Measurements from ENCODE around the gene DCK. TPM values are rescaled to one million over a fixed set of nuclear protein-coding genes. Genes with fewer than 3 reads are reported as not detected.

The DCK gene
- total and polyA plus RNA-seq, 2 donors: 49.0 to 83.1 TPM

DNA sequence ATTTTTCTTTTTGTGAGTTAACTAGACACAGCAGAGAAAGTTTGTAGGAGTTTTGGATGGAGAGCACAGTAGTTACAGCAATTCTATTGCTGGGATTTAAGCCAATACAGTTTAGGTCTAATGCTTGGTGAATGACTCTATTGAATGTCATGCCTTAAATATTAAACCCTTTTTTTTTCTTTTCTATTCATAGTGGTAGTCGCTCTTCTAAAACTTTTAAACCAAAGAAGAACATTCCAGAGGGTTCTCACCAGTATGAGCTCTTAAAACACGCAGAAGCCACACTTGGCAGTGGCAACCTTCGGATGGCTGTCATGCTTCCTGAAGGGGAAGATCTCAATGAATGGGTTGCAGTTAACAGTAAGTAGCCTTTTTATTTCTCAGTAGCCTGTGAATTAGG, 34.8 kb upstream of the DCK start:
- DNase-seq (ENCODE audit: low read depth in 6 of 9, low spot score in 9 of 9): no peak
- peaks cover 3 to 13% of the 10 kb centered on the region in 2 donors for H3K4me1 ChIP-seq (ENCODE audit: control insufficient read depth in 2 of 2, insufficient read depth in 2 of 2, low read length in 2 of 2)
- WGBS: 97% methylated on average over 3 of the region's 3 CpGs
- no peak overlapping the region for H3K27ac ChIP-seq (ENCODE audit: low read depth in 1 of 2, low read length in 1 of 2)
- H3K27me3 ChIP-seq (ENCODE audit: control insufficient read depth in 2 of 2, insufficient read depth in 1 of 2, low read length in 1 of 2): no peaks in the 10 kb centered on the region
- H3K9me3 ChIP-seq (ENCODE audit: control insufficient read depth in 2 of 2, insufficient read depth in 1 of 2, low read length in 1 of 2): no peaks in the 10 kb centered on the region
- peaks cover 21 to 42% of the 10 kb centered on the region in 2 donors for H3K36me3 ChIP-seq (ENCODE audit: control insufficient read depth in 2 of 2, insufficient read depth in 2 of 2, low read length in 1 of 2)
- H3K4me3 ChIP-seq (ENCODE audit: low read length in 2 of 2): no peak overlapping the region

DNA sequence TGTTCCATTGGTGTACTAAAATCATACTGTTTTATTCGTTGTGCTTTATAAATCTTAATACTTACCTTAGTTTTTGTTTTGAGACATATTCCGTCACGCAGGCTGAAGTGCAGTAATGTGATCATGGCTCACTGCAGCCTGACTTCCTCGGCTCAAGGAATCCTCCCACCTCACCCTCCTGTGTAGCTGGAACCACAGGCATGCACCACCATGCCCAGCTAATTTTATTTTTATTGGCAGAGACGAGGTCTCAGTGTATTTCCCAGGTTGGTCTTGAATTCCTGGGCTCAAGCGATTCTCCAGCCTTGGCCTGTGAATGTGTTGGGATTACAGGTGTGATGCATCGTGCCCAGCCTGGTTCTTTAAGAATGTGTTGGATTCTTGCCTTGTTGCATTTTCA, 24.4 kb upstream of the DCK start:
- 61% methylated on average over 7 of the region's 7 CpGs for WGBS
- peaks cover 0 to 26% of the 10 kb centered on the region in 2 donors for H3K36me3 ChIP-seq (ENCODE audit: control insufficient read depth in 2 of 2, insufficient read depth in 2 of 2, low read length in 1 of 2)

DNA sequence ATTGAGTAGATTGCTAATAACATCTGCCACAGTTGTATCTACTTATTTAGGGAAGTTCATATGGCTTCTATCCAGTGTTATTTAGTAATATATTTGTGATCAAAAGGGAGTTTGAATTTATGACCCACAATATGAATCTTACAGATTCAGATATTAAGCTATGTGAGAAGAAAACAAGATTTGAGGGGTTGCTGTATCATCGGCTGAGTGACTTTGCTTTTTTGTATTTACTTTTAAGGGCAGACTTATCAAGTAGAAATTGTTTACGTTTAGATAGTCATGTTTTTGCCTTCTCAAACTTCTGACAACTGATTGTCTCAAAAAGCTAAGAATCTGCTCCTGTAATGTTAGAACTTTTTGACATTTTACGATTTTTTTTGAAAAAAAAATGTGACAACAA, 17.2 kb upstream of the DCK start:
- Histone ChIP-seq H3K36me3 (ENCODE audit: control insufficient read depth in 2 of 2, insufficient read depth in 2 of 2, low read length in 1 of 2) (peaks cover 6 to 63% of the 10 kb centered on the region in 2 donors), H3K27ac (ENCODE audit: low read depth in 1 of 2, low read length in 1 of 2) (no peak overlapping the region), H3K4me3 (ENCODE audit: low read length in 2 of 2) (no peak overlapping the region), H3K9me3 (ENCODE audit: control insufficient read depth in 2 of 2, insufficient read depth in 1 of 2, low read length in 1 of 2) (no peaks in the 10 kb centered on the region), H3K4me1 (ENCODE audit: control insufficient read depth in 2 of 2, insufficient read depth in 2 of 2, low read length in 2 of 2) (peaks cover 3 to 27% of the 10 kb centered on the region in 2 donors), H3K27me3 (ENCODE audit: control insufficient read depth in 2 of 2, insufficient read depth in 1 of 2, low read length in 1 of 2) (no peaks in the 10 kb centered on the region)
- DNase-seq (ENCODE audit: low read depth in 6 of 9, low spot score in 9 of 9): no peak
- 96% methylated on average over 3 of the region's 3 CpGs for WGBS

More for the DNA sequence above, 24.4 kb upstream of the DCK start:
- H3K9me3 ChIP-seq (ENCODE audit: control insufficient read depth in 2 of 2, insufficient read depth in 1 of 2, low read length in 1 of 2): no peaks in the 10 kb centered on the region
- H3K27ac ChIP-seq (ENCODE audit: low read depth in 1 of 2, low read length in 1 of 2): peak overlapping the region; percentile 38 to 89
- no peaks in the 10 kb centered on the region for H3K27me3 ChIP-seq (ENCODE audit: control insufficient read depth in 2 of 2, insufficient read depth in 1 of 2, low read length in 1 of 2)
- H3K4me1 ChIP-seq (ENCODE audit: control insufficient read depth in 2 of 2, insufficient read depth in 2 of 2, low read length in 2 of 2): peaks cover 20 to 41% of the 10 kb centered on the region in 2 donors
- H3K4me3 ChIP-seq (ENCODE audit: low read length in 2 of 2): no peak overlapping the region
- peak in 1 of 9 donors; percentile 37 for DNase-seq (ENCODE audit: low read depth in 6 of 9, low spot score in 9 of 9)

DNA sequence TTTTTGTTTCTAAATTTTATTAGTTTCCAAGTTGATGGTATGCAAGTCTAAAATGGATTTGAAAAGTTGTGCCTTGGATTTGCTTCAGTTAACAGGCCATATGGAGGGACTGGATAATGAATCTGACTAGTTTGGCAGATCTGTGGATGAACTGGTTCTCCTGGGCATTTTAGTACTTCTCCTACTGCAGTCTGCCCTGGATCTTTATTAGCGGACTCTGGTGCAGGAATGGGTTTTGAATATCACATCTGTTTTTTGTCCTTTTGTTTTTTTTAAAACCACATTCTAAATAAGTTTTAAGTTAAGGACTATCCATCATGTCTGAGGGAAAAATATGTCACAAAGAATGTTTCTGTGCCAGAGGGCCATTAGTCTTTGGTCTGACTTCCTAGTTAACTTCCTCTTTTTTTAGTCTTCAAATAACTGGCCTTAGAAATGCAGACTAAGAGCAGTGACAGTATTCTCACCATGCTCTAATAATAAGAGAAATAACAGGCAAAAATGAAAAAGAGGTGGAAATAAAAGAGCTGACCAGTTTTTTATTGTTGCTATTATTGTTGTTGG, 13.9 kb upstream of the DCK start:
- no peak overlapping the region for H3K27ac ChIP-seq (ENCODE audit: low read depth in 1 of 2, low read length in 1 of 2)
- H3K9me3 ChIP-seq (ENCODE audit: control insufficient read depth in 2 of 2, insufficient read depth in 1 of 2, low read length in 1 of 2): no peaks in the 10 kb centered on the region
- no peak for DNase-seq (ENCODE audit: low read depth in 6 of 9, low spot score in 9 of 9)
- H3K4me3 ChIP-seq (ENCODE audit: low read length in 2 of 2): no peak overlapping the region
- no peaks in the 10 kb centered on the region for H3K27me3 ChIP-seq (ENCODE audit: control insufficient read depth in 2 of 2, insufficient read depth in 1 of 2, low read length in 1 of 2)
- 85% methylated on average over 1 of the region's 1 CpG for WGBS
- peaks cover 0 to 3% of the 10 kb centered on the region in 2 donors for H3K4me1 ChIP-seq (ENCODE audit: control insufficient read depth in 2 of 2, insufficient read depth in 2 of 2, low read length in 2 of 2)
- peaks cover 6 to 66% of the 10 kb centered on the region in 2 donors for H3K36me3 ChIP-seq (ENCODE audit: control insufficient read depth in 2 of 2, insufficient read depth in 2 of 2, low read length in 1 of 2)

DNA sequence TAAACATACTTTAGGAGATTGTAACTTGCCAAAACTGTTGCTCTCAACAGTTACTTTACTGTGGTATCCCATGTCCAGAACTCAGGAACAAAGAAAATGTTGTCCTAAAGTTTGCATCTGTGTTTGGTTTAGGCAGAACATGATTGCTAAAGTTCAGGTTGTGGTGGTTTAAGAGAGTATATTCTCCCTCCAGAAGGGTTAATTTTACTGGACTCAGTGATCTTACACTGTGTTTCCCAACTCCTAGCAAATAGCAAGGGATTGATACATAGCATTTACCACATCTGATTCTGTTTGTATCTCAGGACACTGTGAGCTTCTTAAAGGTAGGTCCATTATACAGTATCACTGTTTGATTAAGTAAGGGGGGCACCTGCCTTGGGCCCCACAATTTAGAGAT, 13.3 kb upstream of the DCK start:
- H3K27me3 ChIP-seq (ENCODE audit: control insufficient read depth in 2 of 2, insufficient read depth in 1 of 2, low read length in 1 of 2): no peaks in the 10 kb centered on the region
- peaks cover 6 to 62% of the 10 kb centered on the region in 2 donors for H3K36me3 ChIP-seq (ENCODE audit: control insufficient read depth in 2 of 2, insufficient read depth in 2 of 2, low read length in 1 of 2)
- H3K27ac ChIP-seq (ENCODE audit: low read depth in 1 of 2, low read length in 1 of 2): no peak overlapping the region
- H3K4me3 ChIP-seq (ENCODE audit: low read length in 2 of 2): no peak overlapping the region
- no peak for DNase-seq (ENCODE audit: low read depth in 6 of 9, low spot score in 9 of 9)
- peaks cover 0 to 3% of the 10 kb centered on the region in 2 donors for H3K4me1 ChIP-seq (ENCODE audit: control insufficient read depth in 2 of 2, insufficient read depth in 2 of 2, low read length in 2 of 2)
- no peaks in the 10 kb centered on the region for H3K9me3 ChIP-seq (ENCODE audit: control insufficient read depth in 2 of 2, insufficient read depth in 1 of 2, low read length in 1 of 2)

DNA sequence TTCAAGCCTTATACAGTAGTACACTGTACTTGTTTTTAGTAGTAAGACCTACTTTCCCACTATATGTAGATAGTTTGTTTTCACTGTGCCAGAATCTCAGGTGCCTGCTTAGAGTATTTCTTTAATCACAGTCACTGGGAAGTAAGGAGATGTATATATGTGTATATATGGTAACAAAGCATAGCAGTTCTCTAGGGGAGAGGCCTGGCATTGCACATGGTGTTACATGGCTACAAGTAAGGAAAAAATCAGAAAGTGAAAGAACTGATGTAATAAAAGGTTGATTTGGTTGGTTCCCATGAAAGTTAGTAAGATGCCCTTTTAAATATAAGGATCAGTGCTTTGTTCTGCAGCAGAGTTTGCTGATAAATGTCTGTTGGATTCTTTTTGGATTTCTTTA, 9.3 kb upstream of the DCK start:
- DNase-seq (ENCODE audit: low read depth in 6 of 9, low spot score in 9 of 9): no peak
- H3K4me3 ChIP-seq (ENCODE audit: low read length in 2 of 2): no peak overlapping the region
- H3K27me3 ChIP-seq (ENCODE audit: control insufficient read depth in 2 of 2, insufficient read depth in 1 of 2, low read length in 1 of 2): no peaks in the 10 kb centered on the region
- H3K27ac ChIP-seq (ENCODE audit: low read depth in 1 of 2, low read length in 1 of 2): no peak overlapping the region
- H3K36me3 ChIP-seq (ENCODE audit: control insufficient read depth in 2 of 2, insufficient read depth in 2 of 2, low read length in 1 of 2): peaks cover 6 to 36% of the 10 kb centered on the region in 2 donors
- H3K4me1 ChIP-seq (ENCODE audit: control insufficient read depth in 2 of 2, insufficient read depth in 2 of 2, low read length in 2 of 2): peaks cover 0 to 3% of the 10 kb centered on the region in 2 donors
- no peaks in the 10 kb centered on the region for H3K9me3 ChIP-seq (ENCODE audit: control insufficient read depth in 2 of 2, insufficient read depth in 1 of 2, low read length in 1 of 2)

DNA sequence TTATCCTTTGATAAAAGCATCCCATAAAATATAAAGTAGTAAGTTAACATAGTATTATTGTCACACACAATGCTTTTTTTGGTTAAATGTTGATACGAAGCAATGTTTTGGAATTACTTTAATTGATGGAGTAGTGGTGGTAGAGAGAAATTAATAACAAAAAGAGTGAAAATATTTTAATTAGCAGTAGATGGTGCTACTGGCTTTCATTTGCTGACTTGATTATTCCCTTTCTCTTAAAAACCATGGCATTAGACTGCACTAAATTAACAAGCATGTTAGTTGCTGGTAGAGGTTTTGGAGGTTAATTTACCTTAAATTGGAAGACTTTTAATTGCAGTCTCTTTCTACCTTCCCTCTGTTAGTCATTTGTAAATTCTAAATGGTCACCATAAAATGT, 8.9 kb upstream of the DCK start:
- Histone ChIP-seq H3K4me3 (ENCODE audit: low read length in 2 of 2) (no peak overlapping the region), H3K36me3 (ENCODE audit: control insufficient read depth in 2 of 2, insufficient read depth in 2 of 2, low read length in 1 of 2) (peaks cover 6 to 32% of the 10 kb centered on the region in 2 donors), H3K27ac (ENCODE audit: low read depth in 1 of 2, low read length in 1 of 2) (no peak overlapping the region), H3K4me1 (ENCODE audit: control insufficient read depth in 2 of 2, insufficient read depth in 2 of 2, low read length in 2 of 2) (peaks cover 0 to 3% of the 10 kb centered on the region in 2 donors), H3K27me3 (ENCODE audit: control insufficient read depth in 2 of 2, insufficient read depth in 1 of 2, low read length in 1 of 2) (no peaks in the 10 kb centered on the region), H3K9me3 (ENCODE audit: control insufficient read depth in 2 of 2, insufficient read depth in 1 of 2, low read length in 1 of 2) (no peaks in the 10 kb centered on the region)
- DNase-seq (ENCODE audit: low read depth in 6 of 9, low spot score in 9 of 9): no peak
- WGBS: 97% methylated on average over 1 of the region's 1 CpG

DNA sequence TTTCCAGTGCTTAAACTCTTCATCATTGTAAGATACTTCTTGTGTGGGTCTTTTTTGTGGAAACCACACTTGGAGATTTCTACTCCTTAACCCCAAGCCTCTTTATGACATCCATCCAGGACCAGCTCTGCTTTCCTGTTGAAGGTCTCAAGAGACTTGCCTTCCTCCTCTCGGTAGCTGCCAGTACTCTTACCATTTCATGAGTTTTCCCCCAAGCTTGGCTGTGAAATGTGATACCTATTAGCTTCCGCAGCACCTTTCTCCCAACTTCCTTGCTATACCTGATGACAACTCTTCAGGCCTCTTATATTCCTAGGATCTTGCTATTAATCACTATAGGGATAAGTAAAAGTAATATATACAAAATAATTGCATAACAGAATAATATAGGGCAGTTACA, 1.9 kb upstream of the DCK start:
- 92% methylated on average over 2 of the region's 2 CpGs for WGBS
- Histone ChIP-seq H3K27ac (ENCODE audit: low read depth in 1 of 2, low read length in 1 of 2) (no peak overlapping the region), H3K27me3 (ENCODE audit: control insufficient read depth in 2 of 2, insufficient read depth in 1 of 2, low read length in 1 of 2) (no peaks in the 10 kb centered on the region), H3K4me1 (ENCODE audit: control insufficient read depth in 2 of 2, insufficient read depth in 2 of 2, low read length in 2 of 2) (peaks cover 9 to 17% of the 10 kb centered on the region in 2 donors), H3K4me3 (ENCODE audit: low read length in 2 of 2) (no peak overlapping the region), H3K9me3 (ENCODE audit: control insufficient read depth in 2 of 2, insufficient read depth in 1 of 2, low read length in 1 of 2) (peaks cover 0 to 2% of the 10 kb centered on the region in 2 donors), H3K36me3 (ENCODE audit: control insufficient read depth in 2 of 2, insufficient read depth in 2 of 2, low read length in 1 of 2) (no peaks in the 10 kb centered on the region)
- no peak for DNase-seq (ENCODE audit: low read depth in 6 of 9, low spot score in 9 of 9)

DNA sequence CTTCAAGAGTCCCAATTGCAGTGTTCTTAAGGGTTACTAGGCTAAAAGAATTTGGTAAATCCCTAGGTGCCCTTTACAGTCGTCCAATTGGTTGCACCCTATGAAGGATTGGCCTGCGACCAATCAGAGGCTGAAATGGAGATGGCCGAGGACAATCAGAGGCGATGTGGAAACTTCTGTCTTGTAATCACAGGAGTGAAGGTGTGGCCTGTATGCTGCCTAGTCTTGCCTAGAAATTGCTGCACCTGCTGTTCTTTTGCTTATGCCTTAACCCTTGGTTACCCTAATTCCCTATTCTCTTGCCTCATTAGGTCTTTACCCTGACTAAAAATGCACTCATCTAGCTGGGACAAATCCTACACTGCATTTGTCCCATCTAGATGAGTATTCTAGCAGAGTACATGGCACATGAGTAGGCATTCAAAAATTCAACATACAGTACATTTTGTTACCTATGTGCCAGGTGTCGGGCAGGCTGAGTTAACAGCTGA, 1.0 kb upstream of the DCK start:
- Histone ChIP-seq H3K36me3 (ENCODE audit: control insufficient read depth in 2 of 2, insufficient read depth in 2 of 2, low read length in 1 of 2) (no peaks in the 10 kb centered on the region), H3K4me1 (ENCODE audit: control insufficient read depth in 2 of 2, insufficient read depth in 2 of 2, low read length in 2 of 2) (peaks cover 9 to 17% of the 10 kb centered on the region in 2 donors), H3K4me3 (ENCODE audit: low read length in 2 of 2) (peak overlapping the region; percentile 96 to 97), H3K27me3 (ENCODE audit: control insufficient read depth in 2 of 2, insufficient read depth in 1 of 2, low read length in 1 of 2) (no peaks in the 10 kb centered on the region), H3K27ac (ENCODE audit: low read depth in 1 of 2, low read length in 1 of 2) (peak overlapping the region; percentile 93 to 96), H3K9me3 (ENCODE audit: control insufficient read depth in 2 of 2, insufficient read depth in 1 of 2, low read length in 1 of 2) (peaks cover 0 to 2% of the 10 kb centered on the region in 2 donors)
- 83% methylated on average over 5 of the region's 5 CpGs for WGBS
- DNase-seq (ENCODE audit: low read depth in 6 of 9, low spot score in 9 of 9): peak in 1 of 9 donors; percentile 63

All from thymus (tissue), 11 donors.